A673 (cell line): ENCODE data around the gene ZNF865. TPM values are rescaled to one million over a fixed set of nuclear protein-coding genes. Genes with fewer than 3 reads are reported as not detected.

Source experiments
- BruUV-seq: library from RNA; stranded (reverse); fragments of 400-500 nt; replicated peaks from 2 replicates; lab custom pipeline; 2021; lab: Mats Ljungman, UMichigan
- CTCF ChIA-PET: fragments of 300-600 bp; sonication (Branson Sonifier 250); formaldehyde crosslinking; loops from one replicate; lab custom pipeline; 2022; ENCODE audit warnings: antibody characterized with exemption; lab: Charles Lee
- POLR2A ChIA-PET: fragments of 300-600 bp; sonication (Branson Sonifier 250); formaldehyde crosslinking; loops from one replicate; lab custom pipeline; 2022; ENCODE audit warnings: antibody characterized with exemption; ENCODE audit not compliant: low non-redundant PET; lab: Charles Lee
- DNase-seq: peaks from one replicate; pipeline ENCODE4 v3.0.0-alpha.2; 2015; ENCODE audit warnings: low spot score
- H3K27ac ChIP-seq: fragments of 200-600 bp; sonication (generic); 2 replicates; pipeline ENCODE4 v1.5.1; 2016; ENCODE audit warnings: mixed run types, low read depth, mild to moderate bottlenecking, mixed read lengths, antibody characterized with exemption, low read length; ENCODE audit not compliant: poor library complexity, severe bottlenecking
- H3K27me3 ChIP-seq: fragments of 200-600 bp; sonication (generic); replicated peaks from 2 replicates; pipeline ENCODE4 v1.6.1; 2017; ENCODE audit warnings: mixed run types, low read depth, mild to moderate bottlenecking, mixed read lengths, antibody characterized with exemption, low read length; ENCODE audit not compliant: insufficient read depth, poor library complexity
- H3K36me3 ChIP-seq: fragments of 200-600 bp; sonication (generic); 2 replicates; pipeline ENCODE4 v1.6.1; 2016; ENCODE audit warnings: mixed run types, mild to moderate bottlenecking, mixed read lengths, antibody characterized with exemption, low read length; ENCODE audit not compliant: insufficient read depth, poor library complexity, severe bottlenecking
- H3K4me1 ChIP-seq: fragments of 200-600 bp; sonication (generic); 2 replicates; pipeline ENCODE4 v1.6.1; 2017; ENCODE audit warnings: mixed run types, mild to moderate bottlenecking, mixed read lengths, antibody characterized with exemption, low read length; ENCODE audit not compliant: insufficient read depth, poor library complexity, severe bottlenecking
- H3K4me3 ChIP-seq: fragments of 200-600 bp; sonication (generic); 2 replicates; pipeline ENCODE4 v1.5.1; 2016; ENCODE audit warnings: low read depth, mixed run types, mild to moderate bottlenecking, mixed read lengths, low read length; ENCODE audit not compliant: poor library complexity, severe bottlenecking
- H3K9me3 ChIP-seq: fragments of 200-600 bp; sonication (generic); 2 replicates; pipeline ENCODE4 v1.6.1; 2016; ENCODE audit warnings: mixed run types, low read depth, mild to moderate bottlenecking, mixed read lengths, antibody characterized with exemption, low read length; ENCODE audit not compliant: poor library complexity, severe bottlenecking
- CTCF ChIP-seq: fragments of 300-800, 200-600 bp; sonication (generic); conservative IDR thresholded peaks from 2 replicates; pipeline ENCODE4 v1.5.1; 2017; ENCODE audit warnings: low read depth, mild to moderate bottlenecking, antibody characterized with exemption, low read length, moderate library complexity, mixed read lengths
- EZH2 ChIP-seq: fragments of 200-600 bp; sonication (generic); IDR thresholded peaks from 2 replicates; pipeline ENCODE4 v1.6.1; 2017; ENCODE audit warnings: borderline replicate concordance, low read depth, mild to moderate bottlenecking, mixed read lengths, antibody characterized with exemption, low read length; ENCODE audit not compliant: poor library complexity, severe bottlenecking
- intact Hi-C: fragments of 100-400 bp; cut with micrococcal nuclease; formaldehyde crosslinking; loops from one replicate; pipeline ENCODE4 v1.10.0; 2022; ENCODE audit not compliant: unreplicated experiment
- total RNA-seq: library from RNA; stranded (reverse); gene quantifications from 2 replicates; pipeline ENCODE4 v1.2.3, GENCODE V29; 2021

The ZNF865 gene
- total RNA-seq, 1 experiment from 2014 or later, result 16.1 TPM

DNA sequence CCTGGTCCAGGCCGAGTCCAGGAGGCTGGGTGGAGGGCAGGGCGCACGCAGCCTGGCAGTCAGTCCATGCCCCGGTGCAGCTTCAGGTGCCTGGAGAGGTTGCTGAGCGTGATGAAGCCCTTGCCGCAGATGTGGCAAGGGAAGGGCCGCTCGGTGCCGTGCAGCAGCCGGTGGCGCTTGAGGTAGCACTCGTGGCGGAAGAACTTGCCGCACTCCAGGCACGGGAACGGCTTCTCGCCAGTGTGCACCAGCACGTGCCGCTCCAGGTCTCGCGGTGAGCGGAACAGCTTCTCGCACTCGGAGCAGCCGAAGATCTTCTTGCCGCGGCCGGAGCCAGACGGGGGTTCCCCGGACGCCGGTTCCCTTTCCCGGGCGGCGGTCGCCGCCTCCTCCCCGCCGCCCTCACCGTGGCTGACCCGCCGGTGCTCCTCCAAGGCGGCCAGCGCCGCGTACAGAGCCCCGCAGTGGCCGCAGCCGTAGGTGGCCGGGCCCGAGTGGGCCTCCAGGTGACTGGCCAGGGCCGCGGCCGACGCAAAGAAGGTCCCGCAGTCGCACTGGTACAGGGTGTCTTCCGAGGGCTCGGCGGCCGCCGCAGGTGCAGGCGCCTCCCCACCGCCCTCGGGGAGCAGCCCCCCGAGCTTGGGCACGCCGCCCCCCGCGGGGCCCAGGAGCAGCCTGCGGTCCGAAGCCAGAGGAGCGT lies 12.9 kb upstream of the ZNF865 start:
- DNase-seq, result no peak
- Histone ChIP-seq H3K9me3 (no peaks in the 10 kb centered on the region), H3K27ac (no peak overlapping the region), H3K27me3 (no peaks in the 10 kb centered on the region), H3K36me3 (peaks cover 27% of the 10 kb centered on the region), H3K4me1 (peaks cover 3% of the 10 kb centered on the region), H3K4me3 (no peak overlapping the region)
- ChIA-PET CTCF (no interaction called here), POLR2A (no interaction called here)
- intact Hi-C loops, result no loop called here
- no TSS peak for BruUV-seq
- no peak for TF ChIP-seq EZH2
- no peak for TF ChIP-seq CTCF

DNA sequence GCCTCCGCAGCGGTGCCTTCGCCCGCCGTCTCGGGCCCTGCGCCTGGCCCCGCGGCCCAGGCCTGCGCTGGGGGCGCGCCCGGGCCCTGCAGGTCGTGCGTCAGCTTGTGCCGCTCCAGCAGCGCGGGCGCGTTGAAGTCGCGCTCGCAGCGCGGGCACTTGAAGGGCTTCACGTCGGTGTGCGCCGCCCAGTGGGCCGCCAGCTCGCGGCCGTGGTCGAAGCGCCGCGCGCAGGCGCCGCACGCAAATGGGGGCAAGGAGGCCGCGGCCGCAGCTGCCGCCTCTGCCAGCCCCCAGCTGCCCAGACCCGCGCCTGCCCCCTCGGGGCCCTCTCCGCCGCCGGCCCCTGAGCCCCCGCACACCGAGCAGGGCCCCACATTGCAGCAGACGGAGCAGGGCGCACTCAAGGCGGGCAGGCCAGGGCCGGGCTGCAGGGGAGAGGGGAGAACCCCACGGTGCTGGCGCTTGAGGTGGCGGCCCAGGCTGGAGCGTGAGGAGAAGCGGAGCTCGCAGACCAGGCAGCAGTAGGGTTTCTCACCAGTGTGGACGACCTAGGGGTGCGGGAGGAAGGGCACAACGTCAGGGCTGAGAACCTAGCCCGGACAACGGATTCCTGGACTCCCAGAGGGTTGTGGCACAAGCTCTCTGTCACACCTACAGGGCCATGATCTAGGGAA lies 12.2 kb upstream of the ZNF865 start:
- no peak for DNase-seq
- POLR2A ChIA-PET, result no interaction called here
- H3K4me3 ChIP-seq, result no peak overlapping the region

GRCh38 chr19:55594996-55595545 lies 10.4 kb upstream of the ZNF865 start:
- Histone ChIP-seq H3K27ac (no peak overlapping the region), H3K36me3 (peaks cover 27% of the 10 kb centered on the region), H3K4me1 (peaks cover 13% of the 10 kb centered on the region), H3K9me3 (no peaks in the 10 kb centered on the region), H3K27me3 (no peaks in the 10 kb centered on the region), H3K4me3 (no peak overlapping the region)
- TF ChIP-seq CTCF (no peak), EZH2 (no peak)
- no TSS peak for BruUV-seq
- intact Hi-C loops, result no loop called here
- CTCF ChIA-PET, result no interaction called here
- no peak for DNase-seq
- POLR2A ChIA-PET, result no interaction called here

More for the DNA sequence above, 12.2 kb upstream of the ZNF865 start:
- no peak for TF ChIP-seq EZH2
- no peak for TF ChIP-seq CTCF
- peaks cover 27% of the 10 kb centered on the region for H3K36me3 ChIP-seq
- no TSS peak for BruUV-seq
- no peaks in the 10 kb centered on the region for H3K9me3 ChIP-seq
- H3K27ac ChIP-seq, result no peak overlapping the region
- CTCF ChIA-PET, result no interaction called here
- H3K27me3 ChIP-seq, result no peaks in the 10 kb centered on the region
- intact Hi-C loops, result no loop called here
- H3K4me1 ChIP-seq, result peaks cover 8% of the 10 kb centered on the region
